K562 (cell line): ENCODE data around the gene KCNK6. TPM values are rescaled to one million over a fixed set of nuclear protein-coding genes. Genes with fewer than 3 reads are reported as not detected.

ENCODE experiments used
- EP400 ChIP-seq: fragments of 450-650 bp; IDR thresholded peaks from 2 replicates; pipeline ENCODE4 v1.6.1; 2017; ENCODE audit warnings: antibody characterized with exemption, mild to moderate bottlenecking, moderate library complexity
- ESRRA ChIP-seq: fragments of 450-650 bp; IDR thresholded peaks from 2 replicates; pipeline ENCODE4 v1.6.1; 2014; ENCODE audit warnings: low read depth, mild to moderate bottlenecking, moderate library complexity, borderline replicate concordance
- FOXA3 ChIP-seq, 2 experiments: fragments of 450-650 bp in 1 of 2; sonication (generic) in 1 of 2; formaldehyde crosslinking; IDR thresholded peaks in 1 of 2; conservative IDR thresholded peaks in 1 of 2; 2 replicates each; pipeline versions ENCODE4 v1.4.0 to v1.8.0; 2020 to 2022; ENCODE audit warnings: mild to moderate bottlenecking in 2 of 2, missing genetic modification reagents in 1 of 2
- FOXJ3 ChIP-seq: sonication (generic); formaldehyde crosslinking; IDR thresholded peaks from 2 replicates; pipeline ENCODE4 v1.4.0; 2020; ENCODE audit warnings: mild to moderate bottlenecking, missing genetic modification reagents
- HDAC2 ChIP-seq: fragments of 450-650 bp; IDR thresholded peaks from 2 replicates; pipeline ENCODE4 v1.6.1; 2016; ENCODE audit warnings: mild to moderate bottlenecking
- MEIS2 ChIP-seq: fragments of 450-650 bp; IDR thresholded peaks from 2 replicates; pipeline ENCODE4 v1.6.1; 2014; ENCODE audit warnings: mild to moderate bottlenecking; ENCODE audit not compliant: partially characterized antibody
- MYBL2 ChIP-seq, 2 experiments: fragments of 450-650 bp in 1 of 2; sonication (generic) in 1 of 2; formaldehyde crosslinking in 1 of 2; IDR thresholded peaks; 2 replicates each; pipeline versions ENCODE4 v1.6.1 to v1.8.1; 2017 to 2022; ENCODE audit warnings: borderline replicate concordance in 1 of 2, inconsistent platforms in 1 of 2, low read depth in 1 of 2, mild to moderate bottlenecking in 1 of 2, missing genetic modification reagents in 1 of 2, moderate library complexity in 1 of 2
- NFYB ChIP-seq: IDR thresholded peaks from 2 replicates; pipeline ENCODE4 v1.6.1; 2011; ENCODE audit warnings: mild to moderate bottlenecking, moderate library complexity; ENCODE audit not compliant: insufficient read length; ENCODE audit errors: extremely low read depth
- TEAD1 ChIP-seq, 2 experiments: fragments of 450-650 bp in 1 of 2; sonication (generic) in 1 of 2; formaldehyde crosslinking; IDR thresholded peaks; 2 replicates each; pipeline versions ENCODE4 v1.4.0 to v1.8.0; 2020 to 2022; ENCODE audit warnings: mild to moderate bottlenecking in 2 of 2, missing genetic modification reagents in 1 of 2
- ZBED1 ChIP-seq: IDR thresholded peaks from 2 replicates; pipeline ENCODE4 v1.6.1; 2014
- ZEB2 ChIP-seq: fragments of 450-650 bp; IDR thresholded peaks from 2 replicates; pipeline ENCODE4 v1.6.1; 2016
- ZNF134 ChIP-seq: fragments of 250-450 bp; sonication (Bioruptor Pico); conservative IDR thresholded peaks from 2 replicates; pipeline ENCODE4 v1.4.0; 2020
- ZNF512 ChIP-seq: IDR thresholded peaks from 2 replicates; pipeline ENCODE4 v1.6.1; 2016; ENCODE audit warnings: missing genetic modification characterization, missing compliant biosample characterization
- ZNF79 ChIP-seq: fragments of 250-450 bp; sonication (Bioruptor Pico); IDR thresholded peaks from 2 replicates; pipeline ENCODE4 v1.4.0; 2020; ENCODE audit warnings: low read depth, mild to moderate bottlenecking, moderate library complexity
- polyA plus RNA-seq, 8 experiments: library from polyadenylated mRNA; depleted of rRNA in 4 of 8; stranded (reverse) in 5 of 8; unstranded in 3 of 8; fragments of >200 nt; fragmentation: Nextera tagmentation in 2 of 8; fragmentation: Illumina TruSeq in 1 of 8; extraction: Ambion mirVana in 2 of 8; extraction: Trizol in 1 of 8; gene quantifications; 2 replicates each; pipeline versions ENCODE4 v1.2.1 to v1.2.3, GENCODE V29; 2011 to 2014; ENCODE audit warnings: inconsistent platforms in 1 of 8, missing spikeins in 1 of 8
- total RNA-seq, 7 experiments: library from RNA; depleted of rRNA in 6 of 7; stranded (reverse); fragments of >200 nt in 6 of 7; fragmentation: Illumina TruSeq in 2 of 7; extraction: Trizol in 2 of 7; gene quantifications; 2 replicates each; pipeline versions ENCODE4 v1.2.1 to v1.2.3, GENCODE V29; 2011 to 2021; ENCODE audit warnings: low replicate concordance in 1 of 7

KCNK6 gene
- total and polyA plus RNA-seq, 9 of the 15 experiments (the other 6 are each of a cell fraction or from before 2014, with no cell fraction given), result 0.05 to 0.42 (median 0.15) TPM

GRCh38 chr19:38321646-38322196 lies 2.1 kb downstream of the KCNK6 start (continued):
- TF ChIP-seq FOXJ3 (no peak), ZBED1 (no peak), FOXA3 (CRISPR knock-in tag; conservative IDR thresholded peaks at IDR 0.05 in 1 of 2, IDR thresholded peaks at IDR 0.05 in 1 of 2) (no peak), ZEB2 (no peak), TEAD1 (CRISPR knock-in tag; IDR thresholded peaks at IDR 0.05) (no peak), EP400 (no peak), ZNF134 (CRISPR knock-in tag) (peak; percentile 72), MYBL2 (IDR thresholded peaks at IDR 0.05; ENCODE audit: low read depth) (no peak), MYBL2 (CRISPR knock-in tag; IDR thresholded peaks at IDR 0.05; ENCODE audit: borderline replicate concordance) (no peak), NFYB (no peak), ZNF79 (no peak), HDAC2 (peak; percentile 70; the same call in 1 of the 2 replicates), MEIS2 (peak; percentile 25), ZNF512 (tag) (no peak), ESRRA (no peak)
